ENCODE results near the gene CASD1.

Gene CASD1

DNA sequence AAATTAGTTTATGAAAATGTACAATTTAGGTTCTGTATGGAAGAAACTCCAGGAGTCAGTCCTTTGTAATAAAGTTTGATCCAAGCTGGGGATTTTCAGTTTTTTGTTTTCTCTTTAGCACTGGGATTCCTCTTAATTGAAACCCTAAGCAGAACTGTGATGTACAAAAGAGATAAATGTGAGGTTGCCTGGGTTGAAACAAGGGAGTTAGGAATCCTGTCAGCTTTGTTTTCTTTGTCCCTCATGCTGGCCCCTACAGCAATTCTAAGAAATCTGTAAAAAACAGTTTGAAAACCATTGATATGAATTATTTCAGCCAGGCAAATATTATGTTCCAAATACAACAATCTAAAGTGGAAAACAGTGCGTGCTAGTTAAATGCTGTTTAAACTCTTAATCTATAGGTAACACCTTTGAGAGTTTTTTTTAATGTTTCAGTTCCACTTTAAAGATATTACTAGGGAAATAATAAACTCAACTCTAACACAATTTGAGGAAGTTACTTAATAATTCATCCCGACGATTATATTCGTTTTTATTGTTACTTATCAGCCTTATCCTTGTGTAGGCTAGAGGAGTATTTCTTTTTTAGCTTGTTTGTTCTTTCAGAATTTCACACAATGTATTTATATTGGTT, 81.0 kb downstream of the CASD1 start:
- DNase-seq: no peak

- DNase-seq: no peak
Measured at GRCh38 chr7:94591176-94591575, 81.6 kb downstream of the CASD1 start.

- DNase-seq: no peak
Measured at GRCh38 chr7:94594882-94595281, 85.3 kb downstream of the CASD1 start.

DNA sequence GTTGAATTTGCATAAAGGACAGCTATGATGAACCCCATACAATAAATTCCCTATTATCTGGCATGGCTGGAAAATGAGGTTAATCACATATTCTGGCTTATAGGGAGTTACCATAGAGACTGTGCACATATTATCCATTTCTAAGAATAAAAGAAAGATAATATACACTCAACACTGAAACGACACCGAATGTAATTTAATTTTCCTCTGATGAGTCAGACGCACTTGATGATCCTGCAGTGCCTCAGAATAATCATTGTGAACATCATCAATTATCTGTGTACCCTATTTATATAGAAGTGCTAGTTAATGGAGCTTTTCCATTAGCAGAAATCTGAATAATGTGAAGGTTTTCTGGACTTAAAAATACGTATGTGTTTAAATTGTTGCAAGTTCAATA, 86.1 kb downstream of the CASD1 start:
- DNase-seq: no peak

- DNase-seq: no peak
Measured at GRCh38 chr7:94600267-94600666, 90.7 kb downstream of the CASD1 start.

DNA sequence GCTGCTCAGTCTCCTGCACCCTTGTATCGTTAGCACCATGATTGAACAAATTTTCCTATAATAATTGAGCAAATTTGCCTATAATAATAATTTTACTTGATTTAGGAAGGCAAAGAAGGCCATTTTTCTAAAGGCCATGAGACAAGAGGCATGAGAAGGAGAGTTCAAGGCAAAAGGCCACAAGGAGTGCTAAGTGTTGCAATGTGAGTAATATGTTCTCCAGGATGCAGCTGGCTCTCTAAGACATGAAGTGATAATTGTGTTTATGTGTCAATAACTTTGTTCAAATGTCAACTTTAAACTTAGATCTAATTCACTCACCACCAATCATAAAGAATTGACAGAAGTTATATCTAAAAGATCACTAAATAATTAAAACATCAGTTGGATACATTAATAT, 92.6 kb downstream of the CASD1 start:
- no peak for DNase-seq

- DNase-seq: no peak
Measured at GRCh38 chr7:94605031-94605430, 95.4 kb downstream of the CASD1 start.

All from NCI-H1105 treated with DMSO at 0.1 percent for 48 hours (cell line).